LoVo (cell line): ENCODE results near the gene CCL14.
"Not testable (repeated sequence)": the region's sequence is repeated elsewhere in the genome, so short reads cannot be mapped to it uniquely, and the experiment has no call there.

Source experiments
- DNase-seq: peaks from one replicate; pipeline ENCODE4 v3.0.0-alpha.2; 2016; ENCODE audit warnings: low spot score

Gene CCL14

DNA sequence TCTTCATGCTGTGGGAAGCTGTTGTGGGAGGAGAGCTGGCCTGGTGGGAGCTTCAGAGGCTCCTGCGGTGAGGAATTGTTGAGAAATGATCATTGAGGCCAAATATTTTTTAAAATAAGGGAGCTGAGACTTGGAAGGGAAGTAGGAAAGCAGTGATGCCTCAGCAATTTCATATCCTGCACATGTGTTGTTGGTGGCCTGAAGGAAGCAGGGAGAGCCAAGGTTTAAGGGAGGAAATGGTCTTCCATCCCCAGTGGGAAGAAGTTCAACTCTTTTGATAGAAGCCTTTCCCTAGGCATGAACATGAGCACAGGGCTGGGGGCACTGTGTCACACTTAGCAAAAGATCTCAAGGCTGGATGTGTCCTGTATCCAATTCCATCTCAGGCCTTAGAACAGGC is at the start of gene CCL14:
Gene CCL14 (minus strand): TSS at position 87 of the 400 bp plus-strand sequence. CDS start 80 bp downstream, at position 7.
- no peak for DNase-seq

DNA sequence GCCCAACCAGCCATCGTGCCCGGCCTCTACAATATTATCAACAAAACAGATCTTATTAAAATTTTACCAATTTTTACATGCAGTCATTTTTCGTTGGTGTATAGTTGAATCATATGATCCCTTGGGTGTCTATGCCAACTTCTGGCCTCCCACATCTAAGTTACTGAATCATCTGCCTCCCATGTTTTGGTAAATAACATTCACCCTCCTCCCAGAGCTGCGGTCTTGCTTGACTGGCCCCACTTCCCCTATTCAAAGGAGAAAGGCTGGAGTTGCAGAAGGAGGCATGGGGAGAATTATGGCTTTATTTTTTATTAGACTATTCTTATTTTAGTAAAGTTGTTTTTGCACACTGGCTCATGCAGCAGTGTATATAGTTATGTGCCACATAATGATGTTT is 49.7 kb upstream of the CCL14 start:
- no peak for DNase-seq

DNA sequence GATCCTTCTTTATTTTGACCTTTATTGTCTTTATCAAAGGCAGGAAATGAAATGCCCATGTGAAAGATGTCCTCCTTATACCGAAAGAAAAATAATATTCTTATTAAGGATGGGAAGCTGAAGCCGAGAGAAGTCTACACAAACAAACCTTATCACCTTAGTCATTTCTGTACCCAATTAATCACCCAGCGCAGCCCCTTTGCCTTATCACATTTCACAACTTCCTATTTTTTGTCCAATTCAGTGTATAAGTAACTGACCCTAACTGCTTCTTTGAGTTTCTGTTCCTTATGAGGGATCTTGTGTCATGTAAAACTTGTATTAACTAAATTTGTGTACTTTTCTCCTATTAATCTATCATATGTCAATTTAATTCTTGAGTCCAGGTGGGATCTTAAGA is 47.6 kb upstream of the CCL14 start:
- DNase-seq, result no peak

DNA sequence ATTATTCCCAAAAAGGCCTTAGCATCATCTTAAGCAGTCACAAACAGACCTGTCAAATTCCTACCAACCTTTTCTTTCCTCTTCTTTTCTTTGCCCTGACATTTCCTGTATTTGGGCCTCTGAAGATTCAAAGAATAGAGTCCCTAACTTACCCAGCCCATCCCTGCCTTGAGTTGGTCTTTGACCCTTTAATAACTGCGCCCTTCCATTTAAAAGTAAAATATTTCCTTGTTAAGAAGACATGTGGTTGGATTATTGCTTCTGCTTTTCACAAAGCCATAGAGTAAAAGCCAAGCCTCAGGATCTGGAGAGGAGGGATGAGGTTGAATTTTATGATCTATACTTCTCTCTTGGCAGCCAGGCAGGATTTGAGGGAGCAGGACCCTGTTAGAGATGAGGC is 44.4 kb upstream of the CCL14 start:
- peak; percentile 14 for DNase-seq

GRCh38 chr17:36027761-36028160 is 41.2 kb upstream of the CCL14 start:
- no peak for DNase-seq

GRCh38 chr17:36024106-36024869 is 37.8 kb upstream of the CCL14 start:
- no peak for DNase-seq

DNA sequence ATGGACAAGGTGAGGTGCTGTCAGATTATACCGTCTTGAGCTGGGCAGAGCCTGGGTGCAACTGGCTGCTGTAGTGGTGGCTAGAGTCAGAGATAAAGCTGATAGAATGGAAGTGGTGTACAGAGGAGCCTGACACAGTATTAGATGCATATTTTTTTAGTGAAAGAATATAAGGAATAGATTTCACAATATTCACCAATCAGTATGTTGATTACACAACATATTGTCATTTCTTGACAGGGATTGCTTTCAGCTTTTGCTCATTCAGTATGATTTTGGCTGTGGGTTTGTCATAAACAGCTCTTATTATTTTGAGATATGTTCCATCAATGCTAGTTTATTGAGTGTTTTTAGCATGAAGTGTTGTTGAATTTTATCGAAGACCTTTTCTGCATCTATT is 32.9 kb upstream of the CCL14 start:
- DNase-seq, result no peak

DNA sequence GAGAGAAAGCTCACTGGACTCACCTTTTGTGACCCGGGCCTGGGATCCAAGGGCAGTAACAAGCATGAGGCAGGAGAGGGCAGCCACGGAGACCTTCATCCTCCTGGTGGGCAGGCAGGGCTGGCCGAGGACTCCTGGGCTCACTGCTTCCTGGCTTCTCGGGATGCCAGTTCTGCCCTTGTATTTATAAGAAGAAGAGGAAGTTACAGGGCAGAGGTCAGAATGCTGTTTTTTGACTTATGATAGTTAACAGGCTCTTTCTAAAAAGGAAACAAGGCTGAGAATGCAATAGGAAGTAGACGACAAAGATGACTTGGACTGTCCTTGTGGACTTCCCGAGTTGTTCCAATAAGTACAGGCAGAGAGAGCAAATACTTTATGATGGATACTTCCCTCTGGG is 31.3 kb upstream of the CCL14 start, which contains the start of gene CCL23:
Gene CCL23 (minus strand): TSS at position 174 of the 400 bp plus-strand sequence. CDS start 75 bp downstream, at position 99.
- DNase-seq, result no peak

DNA sequence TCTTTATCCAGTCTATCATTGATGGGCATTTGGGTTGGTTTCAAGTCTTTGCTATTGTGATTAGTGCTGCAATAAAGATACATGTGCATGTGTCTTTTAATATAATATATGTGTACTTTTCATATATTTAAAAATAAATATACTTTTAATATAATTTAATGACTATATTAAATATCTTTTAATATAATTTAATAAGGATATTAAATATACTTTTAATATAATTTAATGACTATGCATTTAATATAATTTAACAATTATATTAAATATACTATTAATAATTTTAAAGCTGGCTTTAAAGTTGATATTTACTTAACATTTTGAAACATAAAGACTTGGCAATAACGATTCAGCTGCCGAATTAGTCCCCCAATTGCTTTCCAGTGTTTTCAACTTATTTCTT is 30.0 kb upstream of the CCL14 start:
- DNase-seq, result no peak

- DNase-seq, result not testable (repeated sequence)
Measured at GRCh38 chr17:36015895-36016294, 29.4 kb upstream of the CCL14 start.

GRCh38 chr17:36014946-36015345 is 28.4 kb upstream of the CCL14 start:
- DNase-seq, result no peak

DNA sequence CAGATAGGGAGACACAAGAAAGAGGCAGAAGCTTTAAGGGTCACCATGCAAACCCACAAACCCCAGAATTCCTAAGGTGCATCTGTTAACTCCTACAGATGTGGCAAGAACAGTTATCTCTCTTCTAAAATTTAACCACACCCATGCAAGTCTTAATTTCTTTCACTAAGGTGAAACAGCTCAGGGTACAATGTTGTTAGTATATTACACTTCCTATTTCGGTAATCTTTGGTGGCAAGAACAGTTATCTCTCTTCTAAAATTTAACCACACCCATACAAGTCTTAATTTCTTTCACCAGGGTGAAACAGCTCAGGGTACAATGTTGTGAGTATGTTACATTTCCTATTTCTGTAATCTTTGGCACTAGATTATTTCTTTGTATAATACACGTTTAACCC is 24.7 kb upstream of the CCL14 start:
- DNase-seq, result no peak

DNA sequence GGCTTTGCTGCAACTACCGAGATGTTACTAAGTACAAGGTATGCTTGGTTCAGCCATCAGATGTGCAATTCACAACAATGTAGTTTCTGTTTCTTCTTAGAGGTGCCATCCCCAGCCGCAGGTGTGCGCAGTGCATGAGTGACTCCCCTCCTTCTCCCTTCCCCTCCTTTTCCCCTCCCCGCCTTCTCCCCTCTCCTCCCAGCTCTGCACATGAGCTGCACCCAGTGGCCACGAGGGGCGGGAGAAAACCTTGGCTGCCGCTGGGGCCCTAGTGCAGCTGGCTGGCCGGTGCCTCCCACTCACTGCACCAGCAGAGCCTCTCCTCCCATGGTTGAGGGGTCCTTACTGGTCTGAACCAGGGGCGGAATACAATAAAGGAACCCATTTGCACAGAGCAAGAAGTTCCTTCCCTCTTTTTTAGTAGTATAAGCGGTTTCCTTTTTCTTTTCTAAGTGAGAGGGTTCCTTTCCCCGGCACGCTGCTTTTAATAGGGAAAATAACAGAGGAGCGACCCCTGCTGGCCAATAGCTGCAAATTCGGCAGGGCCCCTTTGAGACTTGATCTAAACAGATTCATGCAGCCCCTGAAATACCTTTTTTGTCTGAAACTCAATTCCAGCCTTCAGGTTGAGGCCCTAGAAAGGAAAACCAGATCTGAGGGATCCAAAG is 22.6 kb upstream of the CCL14 start:
- DNase-seq, result no peak

GRCh38 chr17:36004594-36005108 is 18.1 kb upstream of the CCL14 start:
- DNase-seq, result no peak

DNA sequence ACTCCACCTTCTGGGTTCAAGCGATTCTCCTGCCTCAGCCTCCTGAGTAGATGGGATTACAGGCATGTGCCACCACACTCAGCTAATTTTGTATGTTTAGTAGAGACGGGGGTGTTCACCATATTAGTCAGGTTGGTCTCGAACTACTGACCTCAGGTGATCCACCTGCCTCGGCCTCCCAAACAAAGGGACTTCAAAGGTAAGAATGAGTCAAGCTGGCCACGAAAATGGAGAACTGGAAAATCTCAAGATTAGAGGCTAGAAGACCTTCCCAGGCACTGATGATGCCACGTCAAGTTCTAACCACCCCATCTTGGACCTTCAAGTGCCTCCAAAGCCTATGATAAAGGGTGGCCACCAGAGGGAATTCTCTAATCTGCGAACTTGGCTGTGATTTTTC is 16.1 kb upstream of the CCL14 start:
- no peak for DNase-seq

DNA sequence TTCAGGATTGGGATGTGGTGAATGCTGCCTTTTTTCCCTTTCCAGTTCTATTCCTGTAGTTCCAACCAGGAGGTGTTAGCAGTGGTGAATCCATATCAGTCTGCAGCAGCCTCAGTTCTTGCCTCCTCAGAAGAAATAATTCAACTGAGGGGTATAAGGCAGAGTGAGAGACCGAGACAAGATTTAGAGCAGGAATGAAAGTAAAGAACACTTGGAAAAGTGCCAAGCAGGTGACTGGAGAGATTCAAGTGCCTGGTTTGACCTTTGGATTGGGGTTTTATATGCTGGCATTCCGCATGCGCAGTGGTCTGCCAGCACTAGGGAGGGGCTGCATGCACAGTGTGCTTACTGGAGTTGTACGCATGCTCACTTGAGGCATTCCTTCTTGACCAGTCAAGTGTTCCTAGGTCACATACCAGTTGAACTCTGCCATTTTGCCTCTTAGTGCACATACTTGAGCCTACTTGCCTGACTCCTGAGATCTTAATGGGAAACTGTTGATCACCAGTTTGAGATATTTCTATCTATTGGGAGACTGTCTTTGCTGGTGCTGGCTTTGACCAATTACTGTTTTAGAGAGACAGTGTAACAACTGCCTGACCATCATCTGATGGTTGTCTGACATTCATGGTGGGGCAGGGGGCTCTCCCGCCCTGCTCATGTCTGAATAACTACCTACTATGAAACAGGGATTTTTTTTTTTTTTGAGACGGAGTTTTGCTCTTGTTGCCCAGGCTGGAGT is 15.5 kb upstream of the CCL14 start:
- DNase-seq, result peak; percentile 92

GRCh38 chr17:36001110-36001771 is 14.7 kb upstream of the CCL14 start, which contains the start of gene CCL15:
Gene CCL15 (minus strand): TSS chr17:36001553. CDS start chr17:36001492, 61 bp downstream.
- peak; percentile 32 for DNase-seq

DNA sequence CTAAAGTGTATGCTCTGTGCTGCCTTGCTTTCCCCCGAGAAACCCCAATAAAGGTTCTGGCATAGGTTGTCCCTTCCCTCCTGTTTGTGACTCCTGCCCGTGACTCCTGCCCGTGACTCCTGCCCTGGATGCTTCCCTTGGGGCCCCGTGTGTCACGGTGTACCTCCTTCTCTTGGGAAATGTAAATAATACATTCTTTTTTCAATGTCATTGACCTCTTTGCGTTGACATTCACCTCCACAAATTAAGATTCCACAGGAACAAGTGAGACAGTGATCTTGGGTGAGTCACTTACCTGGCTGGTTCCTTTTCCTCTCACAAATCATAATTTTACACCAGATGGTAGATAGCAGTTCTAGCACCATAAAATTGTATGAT is 14.2 kb upstream of the CCL14 start:
- peak; percentile 7 for DNase-seq

DNA sequence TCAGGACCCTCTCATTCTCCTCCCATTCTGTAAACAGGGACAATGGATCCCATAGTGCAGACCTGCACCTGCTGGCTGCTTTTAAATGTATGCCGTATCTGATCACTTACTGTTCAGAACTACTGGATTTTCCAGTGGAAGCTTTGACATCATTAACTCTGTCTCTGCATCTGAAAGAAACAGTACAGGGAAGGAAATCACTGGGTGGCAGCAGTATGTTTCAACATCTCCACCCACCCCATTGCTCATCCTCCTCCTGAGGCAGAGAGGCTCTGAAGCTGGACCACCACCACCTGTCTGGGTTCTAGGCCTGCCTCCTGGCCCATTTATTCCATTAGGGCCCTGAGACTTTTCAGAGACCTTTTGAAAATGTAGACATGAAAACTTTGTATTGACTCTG is 12.2 kb upstream of the CCL14 start:
- no peak for DNase-seq

DNA sequence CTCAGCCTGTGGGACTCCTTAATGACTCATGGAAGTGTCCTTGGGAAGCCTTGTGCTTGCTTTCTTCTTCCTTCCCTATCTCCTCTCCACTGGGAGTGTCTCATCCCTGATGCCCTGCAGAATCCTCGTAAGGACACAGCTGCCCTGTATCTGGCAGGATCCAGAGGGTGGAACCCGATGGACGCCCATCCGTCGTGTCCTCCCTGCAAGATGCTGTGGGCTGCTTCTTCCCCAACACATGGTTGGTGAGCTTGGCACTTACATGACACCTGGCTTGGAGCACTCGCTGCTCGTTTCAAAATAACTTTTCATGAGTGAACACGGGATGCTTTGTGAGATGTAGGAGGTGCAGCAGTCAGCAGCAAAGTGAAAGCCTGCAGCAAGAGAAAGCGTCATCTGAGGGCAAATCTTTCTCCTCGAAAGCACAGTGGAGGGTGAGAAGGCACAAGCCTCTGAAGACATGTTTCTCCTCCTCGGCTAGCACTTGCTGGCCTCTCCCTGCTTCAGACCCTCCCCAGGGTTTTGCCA is 11.6 kb upstream of the CCL14 start:
- DNase-seq, result no peak

DNA sequence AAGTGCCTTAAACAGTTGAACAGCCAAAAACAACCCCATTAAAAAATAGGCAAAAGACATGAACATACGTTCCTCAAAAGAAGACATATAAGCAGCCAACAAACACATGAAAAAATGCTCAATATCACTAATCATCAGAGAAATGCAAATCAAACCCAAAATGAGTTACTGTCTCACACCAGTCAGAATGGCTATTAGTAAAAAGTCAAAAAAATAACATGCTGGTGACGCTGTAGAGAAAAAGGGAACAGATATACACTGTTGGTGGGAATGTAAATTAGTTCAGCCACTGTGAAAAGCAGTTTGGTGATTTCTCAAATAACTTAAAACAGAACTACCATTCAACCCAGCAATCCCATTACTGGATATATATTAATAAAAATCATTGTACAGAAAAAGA is 8.8 kb upstream of the CCL14 start:
- DNase-seq, result not testable (repeated sequence)

DNA sequence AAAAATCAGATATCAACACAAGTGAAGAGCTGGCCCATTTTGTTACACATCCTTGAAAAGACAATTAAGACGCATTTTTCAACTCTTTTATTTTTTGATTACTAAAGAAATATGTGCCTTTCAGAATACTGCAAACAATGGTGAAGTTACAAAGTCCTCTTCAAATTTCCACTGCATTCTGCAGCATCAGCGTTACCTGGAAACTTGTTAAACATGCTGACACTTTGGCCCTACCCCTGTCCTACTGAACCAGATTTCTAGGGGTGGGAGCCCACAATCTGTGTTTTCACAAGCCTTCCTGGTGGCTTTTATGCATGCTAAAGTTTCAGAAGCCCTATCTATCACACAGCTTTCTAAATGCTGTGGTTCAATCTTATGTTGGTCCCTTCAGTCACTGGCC is 4.5 kb upstream of the CCL14 start:
- no peak for DNase-seq
